B cell (primary cell): ENCODE data around the gene ZNF24. TPM values are rescaled to one million over a fixed set of nuclear protein-coding genes. Genes with fewer than 3 reads are reported as not detected.

Experiments
- ATAC-seq: fragments of 200-7000 bp; cut with Tn5 transposase; one replicate; pipeline ENCODE4 v1.10.0; 2021; ENCODE audit warnings: low read depth, mild to moderate bottlenecking, moderate number of reproducible peaks, moderate library complexity
- CTCF ChIA-PET: fragments of 350-600 bp; sonication (Branson Sonifier 250); formaldehyde crosslinking; loops from one replicate; lab custom pipeline; 2021; ENCODE audit warnings: antibody characterized with exemption, inconsistent platforms; lab: Charles Lee
- POLR2A ChIA-PET: fragments of 350-600 bp; sonication (Branson Sonifier 250); formaldehyde crosslinking; loops from one replicate; lab custom pipeline; 2021; ENCODE audit warnings: antibody characterized with exemption; lab: Charles Lee
- DNase-seq: peaks from one replicate; pipeline ENCODE4 v3.0.0; 2013
- H2AFZ ChIP-seq: 2 replicates; pipeline ENCODE4 v1.6.1; 2012; ENCODE audit warnings: mild to moderate bottlenecking, low read depth, low read length; ENCODE audit not compliant: insufficient read depth, poor library complexity, severe bottlenecking
- H3K27ac ChIP-seq, 2 donors: 1 replicate in 1 of 2; 2 replicates in 1 of 2; pipeline ENCODE4 v1.5.1; 2012 to 2013; ENCODE audit warnings: low read length in 2 of 2, mild to moderate bottlenecking in 2 of 2, moderate library complexity in 1 of 2
- H3K27me3 ChIP-seq, 4 experiments: fragments of 200-600 bp in 1 of 4; sonication (generic) in 1 of 4; replicated peaks in 1 of 4; 1 replicate in 2 of 4; 2 replicates in 2 of 4; pipeline versions ENCODE4 v1.6.1 to v1.7.0; 2013 to 2016; ENCODE audit warnings: low read length in 3 of 4, mild to moderate bottlenecking in 2 of 4, mixed read lengths in 1 of 4, moderate library complexity in 1 of 4; ENCODE audit not compliant: insufficient read depth in 4 of 4, control insufficient read depth in 3 of 4; ENCODE audit errors: control extremely low read depth in 1 of 4
- H3K36me3 ChIP-seq, 2 experiments: replicated peaks in 1 of 2; 1 replicate in 1 of 2; 2 replicates in 1 of 2; pipeline versions ENCODE4 v1.6.1 to v1.7.1; 2013; ENCODE audit warnings: low read length in 1 of 2; ENCODE audit not compliant: insufficient read depth in 2 of 2, control insufficient read depth in 1 of 2; ENCODE audit errors: control extremely low read depth in 1 of 2, extremely low read depth in 1 of 2
- H3K4me1 ChIP-seq, 2 donors: fragments of 200-600 bp in 1 of 2; sonication (generic) in 1 of 2; 1 replicate in 1 of 2; 2 replicates in 1 of 2; pipeline versions ENCODE4 v1.5.1 to v1.6.1; 2013 to 2017; ENCODE audit warnings: low read length in 2 of 2; ENCODE audit not compliant: control insufficient read depth in 2 of 2, insufficient read depth in 2 of 2
- H3K4me2 ChIP-seq: replicated peaks from 2 replicates; pipeline ENCODE3; 2012; ENCODE audit warnings: mild to moderate bottlenecking, low read depth, low read length; ENCODE audit not compliant: poor library complexity, severe bottlenecking
- H3K4me3 ChIP-seq, 5 experiments: fragments of 200-600 bp in 1 of 5; sonication (generic) in 1 of 5; 1 replicate in 3 of 5; 2 replicates in 2 of 5; pipeline versions ENCODE4 v1.5.1 to v1.7.0; 2011 to 2016; ENCODE audit warnings: low read length in 4 of 5, mild to moderate bottlenecking in 4 of 5, low read depth in 2 of 5, control low read depth in 1 of 5, moderate library complexity in 1 of 5; ENCODE audit not compliant: insufficient read depth in 1 of 5; ENCODE audit errors: control extremely low read depth in 1 of 5, extremely low read depth in 1 of 5
- H3K79me2 ChIP-seq: fragments of 200-600 bp; sonication (generic); one replicate; pipeline ENCODE4 v1.6.0; 2016; ENCODE audit warnings: low read length; ENCODE audit not compliant: control insufficient read depth, insufficient read depth
- H3K9ac ChIP-seq: fragments of 200-600 bp; sonication (generic); 2 replicates; pipeline ENCODE4 v1.6.1; 2017; ENCODE audit warnings: mild to moderate bottlenecking, low read length, moderate library complexity
- H3K9me3 ChIP-seq, 3 donors: one replicate each; pipeline versions ENCODE4 v1.6.1 to v1.7.1; 2013; ENCODE audit warnings: low read length in 2 of 3; ENCODE audit not compliant: control insufficient read depth in 2 of 3, insufficient read depth in 1 of 3; ENCODE audit errors: control extremely low read depth in 1 of 3
- H4K20me1 ChIP-seq: 2 replicates; pipeline ENCODE4 v1.6.0; 2012; ENCODE audit warnings: mild to moderate bottlenecking, low read length; ENCODE audit not compliant: insufficient read depth, control insufficient read depth, poor library complexity, severe bottlenecking
- H3K27ac Mint-ChIP-seq: one replicate; pipeline ENCODE4 v1.8.0; 2021; ENCODE audit warnings: mixed read lengths
- H3K27me3 Mint-ChIP-seq: one replicate; pipeline ENCODE4 v1.8.0; 2021; ENCODE audit warnings: mixed read lengths
- H3K4me1 Mint-ChIP-seq: one replicate; pipeline ENCODE4 v1.8.0; 2021; ENCODE audit warnings: mixed read lengths
- H3K4me3 Mint-ChIP-seq: one replicate; pipeline ENCODE4 v1.8.0; 2021; ENCODE audit warnings: mixed read lengths
- H3K9me3 Mint-ChIP-seq: one replicate; pipeline ENCODE4 v1.8.0; 2022; ENCODE audit warnings: mixed read lengths; ENCODE audit not compliant: insufficient read depth
- EZH2 ChIP-seq: IDR thresholded peaks from 2 replicates; pipeline ENCODE4 v1.6.1; 2012; ENCODE audit warnings: borderline replicate concordance, low read depth, mild to moderate bottlenecking, moderate library complexity, low read length; ENCODE audit not compliant: insufficient read depth, poor library complexity, severe bottlenecking
- WGBS: methylation state at CpG from one replicate; pipeline ENCODE4 v1.1.5; 2013; ENCODE audit warnings: missing lambda C conversion rate; ENCODE audit not compliant: insufficient coverage; 5-methylcytosine and 5-hydroxymethylcytosine counted together
- intact Hi-C: fragments of 100-400 bp; cut with micrococcal nuclease; formaldehyde crosslinking; loops from one replicate; pipeline ENCODE4 v1.10.0; 2022
- polyA plus RNA-seq: library from polyadenylated mRNA; depleted of rRNA; stranded (reverse); fragments of >200 nt; gene quantifications from 2 replicates; pipeline ENCODE4 v1.2.3, GENCODE V29; 2012
- total RNA-seq, 2 donors: library from RNA; stranded (reverse); fragments of 120-200 nt in 1 of 2; gene quantifications; 1 replicate in 1 of 2; 2 replicates in 1 of 2; pipeline versions ENCODE4 v1.2.3 to v1.2.4, GENCODE V29; 2013 to 2022
- TF ChIP-seq, protein P1 (sequence below): fragments of 200-600 bp; IDR thresholded peaks from one replicate; pipeline ENCODE4 v1.8.0; 2022; ENCODE audit warnings: antibody characterized with exemption, mild to moderate bottlenecking

The ZNF24 gene
- total and polyA plus RNA-seq, 2 donors (not counting 1 experiment from before 2014, with no cell fraction given), result 13.8 to 83.7 TPM

DNA sequence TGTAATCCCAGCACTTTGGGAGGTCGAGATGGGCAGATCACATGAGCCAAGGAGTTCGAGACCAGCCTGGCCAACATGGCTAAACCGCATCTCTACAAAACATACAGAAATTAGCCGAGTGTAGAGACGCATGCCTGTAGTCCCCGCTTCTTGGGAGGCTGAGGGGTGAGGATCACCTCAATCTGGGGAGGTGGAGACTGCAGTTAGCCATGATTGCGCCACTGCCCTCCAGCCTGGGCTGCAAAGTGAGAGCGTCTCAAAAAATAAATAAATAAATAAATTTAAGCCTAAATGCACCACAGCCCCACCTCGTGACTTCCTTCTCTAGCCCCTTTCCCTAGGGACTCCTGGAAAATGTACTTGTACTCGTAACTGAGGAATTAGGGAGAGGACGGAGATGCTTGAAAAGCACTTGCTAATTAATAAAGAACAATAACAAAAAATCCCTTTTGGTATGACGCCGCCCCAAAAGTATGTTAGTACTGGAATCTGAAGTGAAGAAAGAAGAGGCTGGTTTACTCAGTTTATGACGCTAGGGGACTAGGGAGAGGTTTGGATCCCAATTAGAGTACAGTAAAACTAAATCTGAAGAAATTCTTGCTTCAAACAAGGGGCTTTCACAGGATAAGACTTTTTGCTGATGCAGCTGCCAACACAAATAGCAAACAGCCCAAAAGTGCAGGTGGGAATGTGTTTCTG lies 33.8 kb upstream of the ZNF24 start:
- H3K4me2 ChIP-seq, result no peak overlapping the region
- H3K4me1 Mint-ChIP-seq, result peaks cover 8% of the 10 kb centered on the region
- H3K27ac Mint-ChIP-seq, result peak overlapping the region; percentile 66
- no peak overlapping the region for H2AFZ ChIP-seq
- H3K79me2 ChIP-seq, result no peaks in the 10 kb centered on the region
- 70% methylated on average over 2 of the region's 14 CpGs for WGBS
- no peak overlapping the region for H3K4me3 ChIP-seq
- H3K27me3 ChIP-seq, result no peaks in the 10 kb centered on the region
- no peaks in the 10 kb centered on the region for H3K9me3 Mint-ChIP-seq
- DNase-seq, result no peak
- peak overlapping the region; percentile 84 for H3K4me3 Mint-ChIP-seq
- ChIA-PET POLR2A (interaction anchor here (0.8 kb wide), 1 partner anchor 32 kb away, joined by 3 read pairs; no protein-coding TSS in a partner anchor), CTCF (no interaction called here)
- intact Hi-C loops, result loop anchor here (1.0 to 2.0 kb wide), 2 partner anchors 119 to 595 kb away; partner anchors contain the start of genes INO80C and RMP24
- H3K9me3 ChIP-seq, result no peaks in the 10 kb centered on the region
- no peaks in the 10 kb centered on the region for H3K27me3 Mint-ChIP-seq
- no peaks in the 10 kb centered on the region for H3K36me3 ChIP-seq
- no peak overlapping the region for H3K27ac ChIP-seq
- peaks cover 7 to 10% of the 10 kb centered on the region in 2 donors for H3K4me1 ChIP-seq
- no peak for ATAC-seq
- TF ChIP-seq, protein P1, sequence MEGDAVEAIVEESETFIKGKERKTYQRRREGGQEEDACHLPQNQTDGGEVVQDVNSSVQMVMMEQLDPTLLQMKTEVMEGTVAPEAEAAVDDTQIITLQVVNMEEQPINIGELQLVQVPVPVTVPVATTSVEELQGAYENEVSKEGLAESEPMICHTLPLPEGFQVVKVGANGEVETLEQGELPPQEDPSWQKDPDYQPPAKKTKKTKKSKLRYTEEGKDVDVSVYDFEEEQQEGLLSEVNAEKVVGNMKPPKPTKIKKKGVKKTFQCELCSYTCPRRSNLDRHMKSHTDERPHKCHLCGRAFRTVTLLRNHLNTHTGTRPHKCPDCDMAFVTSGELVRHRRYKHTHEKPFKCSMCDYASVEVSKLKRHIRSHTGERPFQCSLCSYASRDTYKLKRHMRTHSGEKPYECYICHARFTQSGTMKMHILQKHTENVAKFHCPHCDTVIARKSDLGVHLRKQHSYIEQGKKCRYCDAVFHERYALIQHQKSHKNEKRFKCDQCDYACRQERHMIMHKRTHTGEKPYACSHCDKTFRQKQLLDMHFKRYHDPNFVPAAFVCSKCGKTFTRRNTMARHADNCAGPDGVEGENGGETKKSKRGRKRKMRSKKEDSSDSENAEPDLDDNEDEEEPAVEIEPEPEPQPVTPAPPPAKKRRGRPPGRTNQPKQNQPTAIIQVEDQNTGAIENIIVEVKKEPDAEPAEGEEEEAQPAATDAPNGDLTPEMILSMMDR, result no peak
- no peak for TF ChIP-seq EZH2
- H4K20me1 ChIP-seq, result no peaks in the 10 kb centered on the region
- H3K9ac ChIP-seq, result no peak overlapping the region
